HG03520 (cell line): Measurements from ENCODE around the gene DAGLA.

Experiments used
- ATAC-seq: cut with Tn5 transposase; IDR thresholded peaks from one replicate; pipeline ENCODE4 v1.9.1; 2021; ENCODE audit warnings: mild to moderate bottlenecking, moderate library complexity; ENCODE audit not compliant: unreplicated experiment

DAGLA gene

DNA sequence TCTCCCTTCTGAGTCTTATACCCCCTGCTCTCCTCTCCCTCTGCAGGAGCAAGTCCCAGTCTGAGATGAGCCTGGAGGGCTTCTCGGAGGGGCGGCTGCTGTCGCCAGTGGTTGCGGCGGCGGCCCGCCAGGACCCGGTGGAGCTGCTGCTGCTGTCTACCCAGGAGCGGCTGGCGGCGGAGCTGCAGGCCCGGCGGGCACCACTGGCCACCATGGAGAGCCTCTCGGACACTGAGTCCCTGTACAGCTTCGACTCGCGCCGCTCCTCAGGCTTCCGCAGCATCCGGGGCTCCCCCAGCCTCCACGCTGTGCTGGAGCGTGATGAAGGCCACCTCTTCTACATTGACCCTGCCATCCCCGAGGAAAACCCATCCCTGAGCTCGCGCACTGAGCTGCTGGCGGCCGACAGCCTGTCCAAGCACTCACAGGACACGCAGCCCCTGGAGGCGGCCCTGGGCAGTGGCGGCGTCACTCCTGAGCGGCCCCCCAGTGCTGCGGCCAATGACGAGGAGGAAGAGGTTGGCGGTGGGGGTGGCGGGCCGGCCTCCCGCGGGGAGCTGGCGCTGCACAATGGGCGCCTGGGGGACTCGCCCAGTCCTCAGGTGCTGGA lies 63.4 kb downstream of the DAGLA start:
- ATAC-seq = no peak

DNA sequence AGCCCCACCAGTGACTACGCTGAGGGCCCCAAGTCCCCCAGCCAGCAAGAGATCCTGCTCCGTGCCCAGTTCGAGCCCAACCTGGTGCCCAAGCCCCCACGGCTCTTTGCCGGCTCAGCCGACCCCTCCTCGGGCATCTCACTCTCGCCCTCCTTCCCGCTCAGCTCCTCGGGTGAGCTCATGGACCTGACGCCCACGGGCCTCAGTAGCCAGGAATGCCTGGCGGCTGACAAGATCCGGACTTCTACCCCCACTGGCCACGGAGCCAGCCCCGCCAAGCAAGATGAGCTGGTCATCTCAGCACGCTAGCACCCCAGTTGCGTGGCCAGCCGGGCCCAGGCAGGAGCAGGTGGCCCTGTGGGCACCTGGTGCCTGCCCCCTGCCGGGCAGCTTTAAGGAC lies 64.0 kb downstream of the DAGLA start:
- ATAC-seq = no peak

DNA sequence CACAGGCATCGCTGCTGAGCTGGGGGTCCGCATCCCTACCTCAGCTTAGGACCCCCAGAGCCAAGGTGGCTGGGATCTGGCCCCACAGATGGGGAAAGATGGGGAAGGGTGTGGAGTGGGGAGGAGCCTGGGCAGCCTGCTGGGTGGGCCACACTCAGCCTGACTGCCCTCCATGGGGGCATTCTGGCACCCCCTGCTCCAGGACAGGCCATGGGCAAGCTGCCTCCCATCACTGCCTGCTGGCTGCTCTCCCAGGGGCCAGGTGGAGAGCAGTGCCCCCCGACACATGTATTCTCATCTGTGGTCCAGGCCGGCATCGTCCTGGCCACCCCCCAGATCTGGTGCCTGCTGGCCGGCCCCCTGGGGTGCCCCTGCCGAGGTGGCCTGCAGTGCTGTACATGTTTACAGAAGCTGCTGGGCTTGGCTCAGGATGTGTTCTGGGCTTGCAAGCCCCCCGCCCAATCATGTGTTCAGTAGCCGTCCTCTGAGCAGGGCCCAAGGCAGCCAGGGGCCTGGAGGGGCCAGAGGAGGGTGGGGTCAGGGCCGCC lies 64.5 kb downstream of the DAGLA start:
- no peak for ATAC-seq

DNA sequence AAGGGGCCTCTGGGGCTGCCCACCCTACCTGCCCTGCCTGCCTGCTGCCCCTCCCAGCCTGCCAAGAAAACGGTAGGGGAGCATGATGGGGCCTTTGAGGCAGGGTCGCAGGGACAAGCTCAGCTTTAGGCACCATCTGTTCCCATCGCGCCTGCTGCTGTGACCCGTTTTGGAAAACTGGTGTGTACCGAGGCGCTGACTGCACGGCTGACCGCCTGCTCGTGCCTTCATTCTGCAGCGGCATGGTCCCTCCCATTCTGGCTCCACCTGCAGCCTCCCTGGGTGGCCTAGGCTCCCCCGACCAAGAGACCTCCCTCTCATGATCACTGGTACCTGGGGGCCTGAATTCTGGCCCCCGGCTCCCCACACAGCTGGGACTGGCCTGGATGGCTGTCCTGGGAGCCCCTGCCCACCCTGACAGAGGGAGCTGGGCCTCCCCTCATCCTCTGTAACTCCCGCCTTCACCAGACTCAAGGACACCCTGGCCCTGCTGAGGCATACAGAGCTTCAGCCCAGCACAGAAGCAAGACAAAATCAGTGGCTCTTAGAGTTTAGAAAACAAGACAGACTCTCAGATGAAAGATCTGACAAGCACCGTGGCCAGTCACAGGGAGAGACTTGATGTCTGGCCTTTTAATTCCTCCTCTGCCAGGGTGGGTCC lies 65.7 kb downstream of the DAGLA start:
- no peak for ATAC-seq

DNA sequence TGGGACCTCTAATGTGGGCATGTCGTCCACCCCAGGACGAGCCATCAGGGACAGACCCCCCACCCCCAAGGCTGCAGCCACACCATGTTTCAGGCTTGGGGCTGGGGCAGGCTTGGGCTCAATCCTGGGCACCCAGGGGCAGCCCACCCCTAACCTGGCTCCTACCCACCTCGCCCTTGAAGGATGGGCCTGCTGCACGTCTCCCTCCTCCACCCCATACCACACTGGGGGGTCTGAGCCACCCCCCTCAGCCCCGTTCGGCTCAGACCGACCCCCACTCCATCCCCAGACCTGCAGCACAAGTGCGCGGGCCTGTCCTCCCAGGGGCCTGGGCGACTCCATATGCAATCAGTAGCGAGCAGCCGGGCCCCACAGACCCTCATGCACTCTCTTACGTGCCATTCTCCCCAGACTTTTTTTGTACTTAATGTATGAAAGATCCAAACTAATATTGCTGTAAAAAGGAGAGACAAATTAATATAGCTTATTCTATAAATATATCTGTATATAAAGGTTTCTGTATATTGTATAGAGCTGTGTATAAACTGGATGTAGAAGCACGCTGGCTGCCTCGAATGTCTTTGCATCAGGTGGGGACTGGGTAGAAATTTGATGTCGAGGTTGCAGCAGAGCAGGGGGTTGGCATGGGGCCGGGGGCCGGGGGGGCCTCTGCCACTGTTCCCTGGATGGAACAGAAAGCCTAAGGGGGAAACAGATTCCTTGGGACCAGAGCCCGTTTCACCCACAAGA lies 66.4 kb downstream of the DAGLA start:
- no peak for ATAC-seq

DNA sequence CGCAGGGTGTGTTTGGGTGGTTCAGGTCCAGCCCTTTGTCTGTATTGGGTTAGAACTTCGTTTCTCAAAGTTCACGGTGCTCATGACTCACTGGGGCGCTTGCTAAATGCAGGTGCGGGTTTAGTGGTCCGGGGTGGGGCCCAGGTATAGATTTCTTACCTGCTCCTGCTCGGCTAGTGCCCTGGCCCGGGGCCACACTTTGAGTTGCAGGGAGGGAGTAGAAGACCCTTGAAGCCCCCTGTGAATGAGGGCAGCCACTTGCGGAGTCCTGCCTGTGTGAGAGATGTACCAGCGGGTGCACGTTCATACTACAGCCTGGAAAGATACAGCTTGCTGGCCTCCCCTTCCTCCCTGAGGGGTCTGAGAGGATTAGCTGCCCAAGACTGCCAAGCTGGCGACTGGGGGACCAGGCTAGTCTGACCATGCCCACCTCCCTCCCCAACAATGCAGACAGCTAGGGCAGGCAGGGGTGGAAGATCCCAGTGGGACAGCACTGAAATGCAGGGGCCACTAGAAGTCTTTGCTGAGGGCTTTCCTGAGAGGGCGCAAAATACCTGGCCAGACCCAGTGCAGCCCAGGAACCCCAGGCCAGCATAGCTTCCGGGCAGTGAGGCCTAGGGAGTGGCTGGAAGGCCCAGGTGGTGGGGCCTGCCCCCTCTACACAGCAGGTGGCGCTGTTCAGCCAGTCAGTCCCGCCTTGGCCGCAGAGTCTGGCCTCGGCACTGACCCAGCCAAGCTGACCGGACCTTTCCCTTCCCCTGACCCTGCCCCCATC lies 67.2 kb downstream of the DAGLA start:
- ATAC-seq = peak; percentile 50

DNA sequence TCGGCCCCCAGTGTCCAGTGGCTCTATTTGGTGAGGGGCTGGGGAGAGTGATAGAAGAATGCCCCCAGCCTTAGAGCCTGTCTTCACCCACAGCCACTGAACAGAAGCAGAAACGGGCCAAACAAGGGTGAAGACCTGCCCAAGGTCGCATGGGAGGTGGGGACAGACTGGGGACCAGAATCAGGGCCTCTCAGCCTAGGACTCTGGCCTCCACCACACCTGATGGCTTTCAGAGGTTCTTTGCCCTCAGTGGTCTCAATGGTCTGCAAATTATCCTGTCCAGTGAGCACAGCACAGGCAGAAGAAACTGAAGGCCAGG lies 67.7 kb downstream of the DAGLA start:
- ATAC-seq = no peak

DNA sequence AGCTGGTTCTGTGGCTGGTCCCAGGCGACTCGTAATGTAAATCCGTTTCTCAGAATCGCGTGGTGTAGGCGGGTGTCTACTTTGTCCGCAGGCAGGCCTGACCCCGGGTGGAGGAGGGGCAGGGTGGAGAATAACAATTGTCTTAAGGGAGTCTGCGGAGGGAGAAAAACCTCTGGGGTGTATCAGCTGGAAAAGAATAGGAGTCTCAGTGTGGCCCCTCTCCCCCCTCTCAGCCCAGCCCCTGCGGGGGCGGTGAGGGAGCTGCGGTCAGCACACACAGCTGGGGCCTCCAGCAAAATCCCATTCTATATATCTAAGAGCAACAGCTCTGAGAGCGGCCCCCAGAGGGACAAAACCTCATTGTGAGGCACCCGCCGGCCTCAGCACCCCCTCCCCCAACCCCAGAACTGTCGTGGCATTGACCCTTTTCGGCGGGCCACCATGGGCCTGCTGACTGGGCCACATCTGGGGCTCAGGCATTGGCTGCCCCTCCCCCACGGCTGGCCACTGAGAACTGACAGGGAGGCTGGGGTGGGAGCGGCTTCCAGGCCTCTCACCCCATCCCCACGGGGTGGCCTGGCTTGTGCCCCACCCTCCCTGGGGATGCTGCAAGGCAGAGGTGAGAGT lies 69.5 kb downstream of the DAGLA start:
- ATAC-seq = no peak

DNA sequence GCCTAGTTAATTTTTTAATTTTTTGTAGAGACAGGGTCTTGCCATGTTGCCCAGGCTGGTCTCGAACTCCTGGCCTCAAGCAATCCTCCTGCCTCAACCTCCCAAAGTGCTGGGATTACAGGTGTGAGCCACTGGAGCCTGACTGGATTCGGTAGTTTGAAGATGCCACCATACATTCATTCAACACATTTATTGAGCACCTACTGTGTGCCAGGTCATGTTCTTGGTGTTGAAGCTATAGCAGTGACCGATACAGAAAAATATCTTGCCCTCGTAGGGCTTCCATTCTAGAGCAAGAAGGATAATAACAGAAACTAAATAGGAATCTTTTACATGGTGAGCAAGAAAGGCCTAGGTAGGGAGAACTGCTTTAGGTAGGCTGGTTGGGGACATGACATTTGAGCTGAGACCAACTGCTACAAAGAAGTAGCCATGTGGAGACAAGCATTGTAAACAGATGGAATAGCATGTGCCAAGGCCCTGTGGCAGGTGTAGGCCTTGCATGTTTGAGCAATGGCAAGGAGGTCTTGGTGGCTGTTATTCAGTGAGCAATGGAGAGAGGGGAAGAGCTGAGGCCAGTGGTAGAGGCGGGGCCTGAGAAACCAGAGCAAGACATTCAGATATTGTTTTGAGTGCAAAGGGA lies 70.6 kb downstream of the DAGLA start:
- ATAC-seq = no peak

DNA sequence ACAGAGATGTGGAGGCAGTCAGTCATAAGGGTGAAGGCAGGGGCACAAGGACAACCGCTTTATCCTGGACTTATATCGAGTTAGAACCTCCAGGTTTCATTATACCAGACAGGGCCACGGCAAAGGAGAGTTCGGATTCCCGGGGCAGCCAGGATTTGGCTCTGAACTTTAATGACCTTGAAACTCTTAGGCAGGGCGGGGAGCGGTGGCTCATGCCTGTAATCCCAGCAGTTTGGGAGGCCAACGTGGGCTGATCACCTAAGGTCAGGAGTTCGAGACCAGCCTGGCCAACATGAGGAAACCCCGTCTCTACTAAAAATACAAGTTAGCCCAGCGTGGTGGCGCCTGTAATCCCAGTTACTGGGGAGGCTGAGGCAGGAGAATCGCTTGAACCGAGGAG lies 71.2 kb downstream of the DAGLA start:
- no peak for ATAC-seq

DNA sequence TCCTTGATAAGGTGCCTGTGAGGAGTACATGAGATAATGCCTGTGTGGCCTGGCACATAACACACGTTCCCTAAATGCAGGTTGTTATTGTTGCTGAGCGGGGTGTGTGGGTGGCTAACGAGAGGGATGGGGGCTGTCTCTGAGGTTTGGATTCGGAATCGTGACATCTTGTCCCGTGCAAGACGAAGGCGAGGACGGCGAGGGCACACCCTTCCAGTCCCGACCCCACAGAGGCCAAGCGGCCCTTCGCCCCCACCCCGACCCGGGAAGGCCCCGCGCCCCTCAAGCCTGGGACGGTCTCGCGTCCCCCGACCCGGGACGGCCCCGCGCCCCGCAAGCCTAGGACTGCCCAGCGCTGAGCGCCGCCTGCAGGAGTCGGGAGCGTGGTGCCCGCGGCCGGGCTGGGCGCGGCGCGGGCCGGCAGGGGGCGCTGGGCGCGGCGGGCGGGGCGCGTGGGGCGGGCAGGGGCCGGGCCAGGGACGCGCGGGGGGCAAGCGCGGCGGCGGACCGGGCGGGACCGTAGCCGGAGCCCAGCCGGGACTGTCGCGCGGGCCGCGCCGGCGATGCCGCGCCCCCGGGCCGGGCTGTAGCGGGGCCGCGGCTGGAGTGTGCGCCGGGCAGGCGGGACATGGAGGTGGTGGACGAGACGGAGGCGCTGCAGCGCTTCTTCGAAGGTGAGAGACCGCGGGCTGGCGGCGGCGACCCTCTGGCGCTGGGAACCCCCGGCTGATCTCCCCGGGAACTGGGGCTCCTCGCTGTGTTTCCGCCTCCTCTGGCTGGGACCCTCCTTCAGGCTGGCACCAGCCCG lies 72.1 kb downstream of the DAGLA start, which contains the start of gene MYRF:
Gene MYRF (plus strand): TSS at position 520 of the 808 bp plus-strand sequence. CDS start 109 bp downstream, at position 629.
- no peak for ATAC-seq

DNA sequence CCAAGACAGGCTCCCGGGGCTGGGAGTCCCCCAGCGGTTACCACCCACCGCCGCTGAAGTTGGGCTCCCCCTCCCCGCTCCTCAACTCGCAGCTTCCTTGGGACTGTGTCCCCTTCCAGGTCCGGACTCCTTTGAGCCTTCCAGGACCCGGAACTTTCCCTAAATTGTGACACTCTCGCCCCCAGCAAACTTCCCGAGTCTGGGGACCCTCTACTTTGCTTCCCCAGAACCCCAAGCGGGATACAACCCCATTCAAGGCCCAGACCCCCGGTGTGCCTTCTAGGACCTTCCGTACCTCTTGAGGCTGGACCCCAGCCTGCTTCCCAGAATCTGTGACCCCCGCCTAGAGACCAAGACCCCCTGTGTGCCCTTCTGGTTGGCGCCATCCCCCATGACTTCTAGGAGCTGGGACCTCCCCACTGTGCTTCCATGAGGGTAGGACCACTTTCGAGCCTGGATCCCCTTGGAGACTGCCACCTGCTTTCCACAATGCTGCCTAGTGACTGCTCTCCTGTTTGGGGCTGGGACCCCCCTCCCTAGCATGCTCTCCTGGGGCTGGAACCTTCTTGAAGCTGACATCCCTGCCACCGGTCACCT lies 72.8 kb downstream of the DAGLA start:
- no peak for ATAC-seq

DNA sequence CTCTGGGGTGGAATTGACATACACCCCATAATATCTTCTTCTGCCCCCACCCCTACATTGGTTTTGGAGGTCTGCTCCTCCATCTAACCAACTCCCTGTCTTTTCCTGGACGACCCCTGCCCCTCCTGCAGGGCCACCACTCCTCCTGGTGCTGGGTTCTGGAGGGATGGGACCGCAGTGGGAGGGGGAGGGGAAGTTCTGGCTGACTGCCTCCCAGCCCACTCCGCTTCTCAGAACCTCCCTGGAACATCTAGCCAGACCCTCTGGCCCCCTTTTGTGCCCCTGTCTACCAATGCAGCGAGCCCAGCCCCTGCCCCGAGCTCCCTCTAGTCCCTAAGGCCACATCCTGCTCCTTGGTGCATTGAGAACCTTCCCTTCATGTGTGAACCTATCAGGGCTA lies 73.5 kb downstream of the DAGLA start:
- no peak for ATAC-seq

DNA sequence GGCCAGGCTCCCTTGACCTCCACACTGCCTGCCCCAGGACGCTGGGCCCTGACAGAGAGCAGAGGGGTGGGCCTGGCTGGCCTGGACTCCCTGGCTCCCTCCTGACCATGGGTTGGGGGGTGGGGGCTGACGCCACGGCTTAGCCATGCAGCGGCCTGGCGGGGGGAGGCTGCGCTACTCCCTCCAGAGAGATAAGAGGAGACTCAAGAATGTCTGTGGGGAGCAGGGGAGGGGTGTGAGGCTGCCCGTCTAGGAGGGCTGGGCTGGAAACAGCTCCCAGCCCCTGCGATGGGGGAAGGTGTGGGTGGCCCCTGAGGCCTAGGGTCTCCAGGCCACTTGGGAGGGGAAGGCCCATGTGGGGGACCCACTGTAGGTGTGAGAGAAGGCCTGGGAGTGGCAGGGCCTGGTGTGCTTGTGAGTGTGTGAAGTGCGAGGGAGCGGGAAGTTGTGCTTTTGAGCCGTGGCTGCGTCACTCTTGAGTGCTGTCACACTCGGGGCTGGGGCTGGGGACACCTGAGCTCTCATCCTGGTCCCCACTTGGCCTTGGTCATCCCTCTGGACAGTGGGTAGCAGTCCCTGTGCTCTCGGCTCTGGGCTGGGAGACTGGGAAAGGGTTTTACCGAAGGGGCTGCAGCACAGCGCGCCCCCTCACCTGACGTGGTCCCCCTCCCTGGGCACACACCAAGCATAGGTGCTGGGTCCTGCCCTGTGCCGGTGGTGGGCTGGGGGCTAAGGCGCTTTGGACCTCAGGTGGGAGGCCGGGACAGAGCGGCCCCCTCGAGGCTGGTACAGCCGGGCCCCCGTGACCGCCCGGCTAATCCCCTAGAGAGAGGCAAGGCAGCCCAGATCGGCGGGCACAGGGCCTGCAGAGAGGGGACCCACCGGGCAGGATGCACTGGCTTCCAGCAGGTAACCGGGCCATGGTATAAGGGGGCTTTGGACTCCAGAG lies 74.6 kb downstream of the DAGLA start:
- ATAC-seq = no peak

DNA sequence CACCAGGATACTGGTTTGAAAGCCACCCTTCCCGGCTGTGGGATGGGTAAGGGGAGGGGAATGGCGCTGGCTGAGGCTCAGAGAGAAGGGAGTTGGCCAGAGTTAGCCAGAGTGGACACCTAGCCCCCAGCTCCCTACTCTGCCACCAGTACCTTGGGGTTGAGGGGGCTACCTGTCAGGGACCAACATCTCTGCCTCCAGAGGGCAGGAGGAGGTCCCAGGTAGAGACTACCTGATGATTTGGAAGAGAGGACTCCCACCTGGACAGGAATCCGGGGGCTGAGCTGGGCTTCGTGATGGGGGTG lies 75.9 kb downstream of the DAGLA start:
- no peak for ATAC-seq

DNA sequence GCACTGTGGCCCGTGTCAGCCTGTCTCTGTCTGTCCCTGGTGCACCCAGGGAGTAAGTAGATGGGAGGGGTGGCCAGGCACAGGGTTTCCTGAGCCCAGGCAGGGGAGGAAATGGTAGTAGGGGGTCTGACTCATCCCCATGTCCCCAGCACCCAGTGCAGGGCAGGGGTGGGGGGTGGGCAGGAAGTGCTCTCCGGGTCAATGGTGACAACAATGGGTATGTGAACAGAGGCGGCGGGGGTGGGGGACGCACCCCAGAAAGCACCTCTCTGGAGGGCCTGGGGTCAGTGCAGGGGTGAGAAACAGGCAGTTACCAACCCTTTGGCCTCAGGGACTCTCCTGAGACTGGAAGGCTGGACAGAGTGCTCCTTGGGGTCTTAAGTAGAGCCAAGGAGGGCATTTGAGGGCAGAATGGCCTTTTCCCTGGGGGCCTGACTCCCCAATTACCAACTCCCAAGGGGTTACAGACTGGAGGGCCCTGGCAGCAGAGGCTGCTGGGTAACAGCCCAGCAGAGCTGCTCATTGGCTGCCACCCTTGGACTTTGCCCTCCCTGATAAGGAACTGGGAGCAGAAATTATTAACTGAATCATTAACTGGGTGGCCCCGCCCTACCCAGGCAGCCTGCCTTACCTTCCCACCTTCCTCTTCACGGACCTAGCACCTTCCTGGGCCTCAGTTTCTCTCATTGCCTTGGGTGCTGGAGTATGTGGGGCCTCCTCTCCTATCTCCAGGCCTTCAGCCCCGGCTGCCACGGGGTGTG lies 76.4 kb downstream of the DAGLA start:
- ATAC-seq = no peak

DNA sequence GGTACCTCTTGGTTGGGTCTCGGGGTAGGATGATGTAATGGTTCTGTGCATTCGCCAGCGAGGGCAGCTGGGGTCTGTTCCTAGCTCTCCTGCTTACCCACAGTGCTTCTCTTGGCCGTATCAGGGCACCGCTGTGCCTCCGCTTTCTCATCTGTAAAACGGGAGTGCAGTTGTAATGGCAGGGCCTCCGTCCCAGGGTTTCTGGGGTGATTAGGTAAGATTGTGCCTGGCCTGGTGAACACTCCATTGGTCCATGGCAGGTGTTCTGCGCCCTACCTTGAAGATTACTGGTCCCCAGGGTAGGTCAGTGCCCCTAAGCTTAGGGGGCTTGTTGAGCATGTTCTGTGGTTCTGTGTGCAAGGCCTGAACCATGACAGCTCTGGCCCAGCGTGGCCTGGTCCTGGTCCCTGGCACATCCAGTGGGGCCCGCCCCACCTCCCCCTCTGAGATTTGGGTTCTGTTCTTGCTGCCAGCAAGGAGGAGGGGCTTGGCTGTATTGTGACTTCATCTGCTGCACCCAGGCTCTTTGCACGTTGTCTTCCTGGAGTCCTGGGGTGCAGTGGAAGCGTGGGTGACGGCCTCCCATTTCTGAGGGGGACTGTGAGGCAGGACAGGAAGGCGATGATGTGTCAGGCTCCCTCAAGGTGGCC lies 77.1 kb downstream of the DAGLA start:
- ATAC-seq = no peak
